Activated CD4-positive, alpha-beta memory T cell treated with anti-CD3 and anti-CD28 coated beads, Interleukin-2, amount 10 ng/mL, durations not matched to agents 7 days and 5 days (primary cell): Measurements from ENCODE around the gene MYMK. TPM values are rescaled to one million over a fixed set of nuclear protein-coding genes. Genes with fewer than 3 reads are reported as not detected.

Experiments
- CTCF ChIA-PET: fragments of 350-600 bp; sonication (Branson Sonifier 250); formaldehyde crosslinking; loops from one replicate; lab custom pipeline; 2021; ENCODE audit warnings: antibody characterized with exemption, inconsistent platforms; lab: Charles Lee
- POLR2A ChIA-PET: fragments of 350-600 bp; sonication (Branson Sonifier 250); formaldehyde crosslinking; loops from one replicate; lab custom pipeline; 2021; ENCODE audit warnings: antibody characterized with exemption; lab: Charles Lee
- DNase-seq: peaks from one replicate; pipeline ENCODE4 v3.0.0-alpha.2; 2020
- H3K27ac Mint-ChIP-seq: one replicate; pipeline ENCODE4 v1.8.0; 2021; ENCODE audit warnings: mild to moderate bottlenecking, mixed read lengths
- H3K27me3 Mint-ChIP-seq: one replicate; pipeline ENCODE4 v1.8.0; 2021; ENCODE audit warnings: mixed read lengths
- H3K36me3 Mint-ChIP-seq: one replicate; pipeline ENCODE4 v1.8.0; 2021; ENCODE audit warnings: low read depth, mixed read lengths
- H3K4me1 Mint-ChIP-seq: one replicate; pipeline ENCODE4 v1.8.0; 2021; ENCODE audit warnings: mixed read lengths
- H3K4me3 Mint-ChIP-seq: one replicate; pipeline ENCODE4 v1.8.0; 2021; ENCODE audit warnings: mild to moderate bottlenecking, mixed read lengths
- H3K9me3 Mint-ChIP-seq: one replicate; pipeline ENCODE4 v1.8.0; 2021; ENCODE audit warnings: mixed read lengths
- total RNA-seq, 2 experiments: library from RNA; stranded (reverse); gene quantifications; one replicate each; pipeline ENCODE4 v1.2.3, GENCODE V29; 2021

The MYMK gene
- total RNA-seq, 2 experiments from 2014 or later: not detected

DNA sequence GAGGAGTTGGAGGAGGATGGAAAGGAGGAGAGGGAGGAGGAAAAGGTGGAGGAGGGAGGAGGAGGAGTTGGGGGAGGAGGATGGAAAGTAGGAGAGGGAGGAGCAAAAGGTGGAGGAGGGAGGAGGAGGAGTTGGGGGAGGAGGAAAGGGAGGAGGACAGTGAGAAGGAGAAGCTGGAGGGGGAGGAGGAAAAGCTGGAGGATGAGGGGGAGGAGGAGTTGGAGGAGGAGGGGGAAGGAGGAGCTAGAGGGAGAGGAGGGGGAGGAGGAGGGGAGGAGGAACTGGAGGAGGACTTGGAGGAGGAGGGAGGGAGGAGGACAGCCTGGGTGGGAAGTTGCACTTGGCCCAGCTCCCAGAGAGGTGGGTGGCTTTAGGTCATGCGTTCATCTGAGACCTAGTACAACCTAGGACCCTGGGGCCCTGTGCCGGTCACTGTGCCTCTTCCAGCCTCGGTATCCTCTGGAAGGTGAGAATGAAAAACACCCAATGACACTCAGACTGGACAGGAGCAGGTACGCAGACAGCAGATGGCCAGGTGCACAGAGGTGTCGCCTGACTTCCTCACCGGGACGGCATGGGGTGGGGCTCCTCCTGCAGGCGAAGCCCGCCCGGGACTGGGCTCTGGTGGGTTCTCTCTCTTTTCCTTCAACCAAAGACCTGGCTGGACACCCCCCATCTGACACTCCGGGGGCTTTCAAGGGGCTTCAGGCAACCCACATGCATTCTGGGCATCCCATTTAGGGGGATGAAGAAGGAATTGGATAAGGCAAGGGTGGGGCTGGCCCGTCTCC is 33.7 kb downstream of the MYMK start:
- Mint-ChIP-seq H3K27ac (no peak overlapping the region), H3K4me1 (peaks cover 2% of the 10 kb centered on the region), H3K9me3 (no peaks in the 10 kb centered on the region), H3K27me3 (peaks cover 2% of the 10 kb centered on the region), H3K36me3 (no peaks in the 10 kb centered on the region), H3K4me3 (no peak overlapping the region)
- ChIA-PET CTCF (no interaction called here), POLR2A (interaction anchor here (0.7 kb wide), 1 partner anchor 31 kb away, joined by 3 read pairs; the partner anchor contains the start of gene CACFD1)
- no peak for DNase-seq

DNA sequence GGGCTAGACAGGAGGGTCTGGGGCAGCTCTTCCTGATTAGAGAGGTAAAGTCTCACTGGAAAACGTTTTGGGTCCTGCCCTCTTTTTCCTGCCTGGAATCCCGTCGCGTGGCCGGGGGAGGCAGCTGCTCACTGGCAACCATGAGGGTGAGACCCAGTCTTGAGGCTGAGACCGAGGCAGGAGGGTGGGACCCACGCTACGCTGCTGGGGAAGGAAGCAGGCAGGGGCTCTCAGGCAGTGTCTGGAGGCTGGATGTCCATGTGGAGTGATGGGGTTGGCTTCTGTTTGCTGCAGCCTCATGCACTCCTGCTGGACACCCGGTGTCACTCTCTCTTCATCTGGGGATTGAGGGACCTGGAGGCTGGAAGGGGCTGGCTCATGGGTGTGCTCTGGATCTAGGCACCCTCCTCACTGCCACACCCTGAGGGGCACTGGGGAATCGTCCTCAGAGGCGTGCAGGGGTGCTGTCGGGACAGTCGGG is 34.5 kb downstream of the MYMK start:
- Mint-ChIP-seq H3K27me3 (peaks cover 2% of the 10 kb centered on the region), H3K4me3 (no peak overlapping the region), H3K4me1 (peaks cover 3% of the 10 kb centered on the region), H3K27ac (no peak overlapping the region), H3K36me3 (no peaks in the 10 kb centered on the region), H3K9me3 (no peaks in the 10 kb centered on the region)
- POLR2A ChIA-PET: no interaction called here
- DNase-seq: no peak
- CTCF ChIA-PET: no interaction called here

DNA sequence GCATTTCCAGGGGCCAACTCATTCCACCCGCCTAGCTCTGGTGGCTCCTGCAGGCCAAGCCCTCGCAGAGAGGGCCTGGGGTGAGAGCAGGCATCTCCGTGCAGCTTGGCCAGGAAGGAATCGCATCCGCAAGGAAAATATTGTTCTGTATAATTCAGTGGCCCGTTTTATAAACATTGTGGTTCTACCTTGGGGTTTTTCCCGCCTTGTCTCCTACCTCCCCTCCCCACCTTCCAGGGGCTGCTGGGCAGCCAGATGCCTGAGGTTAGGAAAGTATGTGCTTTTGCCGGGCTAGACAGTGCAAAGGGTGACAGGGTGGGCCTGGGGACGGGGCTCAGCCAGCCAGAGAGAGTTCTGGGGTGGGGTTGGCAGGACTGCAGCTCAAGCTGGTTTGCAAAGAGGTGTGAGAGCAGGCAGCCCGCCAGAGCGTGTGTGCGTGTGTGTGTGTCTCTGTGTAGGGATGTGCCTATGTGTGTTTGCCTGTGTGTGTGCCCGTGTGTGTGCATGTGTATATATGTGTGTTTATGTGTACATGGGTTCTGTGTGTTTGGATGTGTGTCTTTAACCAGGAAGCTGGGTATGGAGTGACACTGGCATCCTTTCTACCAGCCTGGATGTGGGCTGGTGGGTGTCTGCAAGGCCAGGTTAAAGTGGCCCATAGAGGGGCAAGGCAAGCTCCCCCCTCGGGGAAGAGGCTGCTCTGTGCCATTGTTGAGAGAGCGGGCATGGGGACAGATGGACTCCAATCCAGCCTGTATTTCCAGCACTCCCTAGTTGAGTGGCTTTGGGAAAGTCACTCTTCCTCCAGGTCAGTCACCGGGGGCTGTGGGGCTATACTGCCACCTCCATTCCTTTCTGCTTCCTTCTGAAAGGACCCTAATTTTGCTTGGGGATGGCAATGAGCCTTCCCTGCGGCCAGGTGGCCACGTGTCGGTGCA is 35.2 kb downstream of the MYMK start:
- no peak for DNase-seq
- Mint-ChIP-seq H3K4me1 (peaks cover 3% of the 10 kb centered on the region), H3K36me3 (no peaks in the 10 kb centered on the region), H3K4me3 (no peak overlapping the region), H3K9me3 (no peaks in the 10 kb centered on the region), H3K27me3 (peaks cover 2% of the 10 kb centered on the region), H3K27ac (no peak overlapping the region)
- POLR2A ChIA-PET: no interaction called here
- CTCF ChIA-PET: no interaction called here

DNA sequence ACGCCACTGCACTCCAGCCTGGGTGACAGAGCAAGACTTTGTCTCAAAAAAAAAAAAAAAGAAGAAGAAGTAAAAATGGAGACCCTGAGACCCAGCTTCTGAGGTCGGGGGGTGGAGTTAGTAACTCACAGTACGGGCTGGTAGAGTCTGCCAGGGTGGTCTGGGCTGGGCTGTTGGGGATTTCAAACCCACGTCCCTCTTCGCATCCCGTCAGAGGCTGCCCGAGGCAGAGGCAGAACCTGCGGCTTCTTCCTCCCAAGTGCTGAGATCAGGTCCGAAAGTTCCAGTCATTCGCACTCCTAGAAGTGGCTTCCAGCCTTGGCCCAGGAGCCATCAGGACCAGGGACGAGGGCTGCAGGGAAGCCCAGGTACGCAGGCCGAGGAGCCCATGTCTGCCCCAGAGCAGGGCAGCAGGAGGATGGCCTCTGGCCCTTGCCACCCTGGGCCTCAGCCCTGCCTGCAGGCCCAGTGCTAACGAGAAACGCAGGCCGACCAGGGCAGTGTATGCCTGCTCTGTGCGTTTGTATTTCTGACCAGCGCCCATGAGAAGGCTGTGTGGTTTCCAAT is 36.0 kb downstream of the MYMK start:
- CTCF ChIA-PET: no interaction called here
- Mint-ChIP-seq H3K27me3 (peaks cover 2% of the 10 kb centered on the region), H3K4me1 (peaks cover 3% of the 10 kb centered on the region), H3K36me3 (no peaks in the 10 kb centered on the region), H3K9me3 (no peaks in the 10 kb centered on the region), H3K4me3 (no peak overlapping the region), H3K27ac (no peak overlapping the region)
- DNase-seq: no peak
- POLR2A ChIA-PET: no interaction called here

DNA sequence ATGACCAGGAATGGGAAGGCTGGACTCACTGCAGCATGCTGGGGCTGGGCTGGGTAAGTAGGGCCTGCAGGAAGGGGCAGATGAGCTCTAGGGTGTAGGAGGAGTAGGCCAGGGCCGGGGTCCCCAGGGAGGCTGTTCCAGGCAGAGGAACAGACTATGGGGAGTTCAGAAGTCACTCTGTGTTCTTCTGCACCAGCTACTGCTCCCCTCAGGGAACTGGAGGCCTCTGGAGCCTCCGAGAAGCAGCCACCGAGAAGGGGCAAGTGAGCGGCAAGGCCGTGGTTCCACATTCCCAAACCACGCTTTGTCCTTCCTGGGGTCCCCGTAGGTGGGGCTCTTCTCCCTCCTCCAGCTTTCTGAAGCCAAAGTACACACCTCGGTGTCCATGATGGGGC is 37.4 kb downstream of the MYMK start:
- no peaks in the 10 kb centered on the region for H3K9me3 Mint-ChIP-seq
- no peak overlapping the region for H3K4me3 Mint-ChIP-seq
- peaks cover 9% of the 10 kb centered on the region for H3K27me3 Mint-ChIP-seq
- H3K4me1 Mint-ChIP-seq: peaks cover 3% of the 10 kb centered on the region
- ChIA-PET CTCF (interaction anchor here (0.6 to 1.5 kb wide), 7 partner anchors 8 to 306 kb away, joined by 3 to 11 read pairs (median 4); no protein-coding TSS in a partner anchor), POLR2A (no interaction called here)
- H3K36me3 Mint-ChIP-seq: no peaks in the 10 kb centered on the region
- DNase-seq: no peak
- H3K27ac Mint-ChIP-seq: no peak overlapping the region

DNA sequence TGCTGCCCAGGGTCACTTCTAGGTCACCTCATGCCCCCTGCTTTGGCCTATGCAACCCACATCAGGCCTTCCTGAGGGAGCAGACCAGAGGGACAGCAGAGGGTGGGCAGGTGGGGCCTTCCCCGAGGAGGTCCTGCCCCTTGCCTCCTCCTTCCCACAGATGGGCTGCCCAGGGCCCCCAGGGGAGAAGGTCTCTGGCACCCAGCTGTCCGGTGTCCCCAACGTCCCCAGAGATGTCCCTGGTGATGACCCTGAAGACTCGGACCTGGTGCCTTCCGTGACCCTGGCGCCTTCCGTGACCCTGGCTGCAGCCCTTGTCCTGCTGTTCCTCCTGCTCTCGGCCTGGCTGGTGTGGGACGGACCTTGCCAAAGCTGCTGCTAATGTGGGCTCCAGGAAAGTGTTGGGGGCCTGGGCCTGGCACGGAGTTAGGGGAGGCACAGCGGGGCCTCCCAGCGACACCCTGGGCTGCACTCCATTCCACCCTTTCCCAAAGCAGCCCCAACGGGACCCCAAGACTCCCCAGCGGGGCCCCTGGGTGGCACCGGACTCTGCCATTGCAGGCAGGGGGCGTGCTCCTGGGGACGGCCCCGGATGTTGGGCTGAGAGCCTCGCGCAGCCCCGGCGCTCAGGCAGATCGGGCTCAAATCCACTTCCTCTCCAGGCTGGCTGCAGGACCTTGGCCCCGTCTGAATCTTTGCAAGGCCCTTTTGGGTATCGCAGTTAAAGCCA is 39.1 kb downstream of the MYMK start:
- Mint-ChIP-seq H3K4me1 (peaks cover 3% of the 10 kb centered on the region), H3K9me3 (no peaks in the 10 kb centered on the region), H3K36me3 (no peaks in the 10 kb centered on the region), H3K27me3 (peaks cover 14% of the 10 kb centered on the region), H3K4me3 (no peak overlapping the region), H3K27ac (no peak overlapping the region)
- ChIA-PET CTCF (interaction anchor here (1.0 to 1.5 kb wide), 5 partner anchors 10 to 300 kb away, joined by 3 to 5 read pairs (median 5); no protein-coding TSS in a partner anchor), POLR2A (interaction anchor here (1.0 to 1.1 kb wide), 2 partner anchors 26 to 68 kb away, joined by 3 read pairs; partner anchors contain the start of genes CACFD1 and REXO4)
- DNase-seq: no peak

DNA sequence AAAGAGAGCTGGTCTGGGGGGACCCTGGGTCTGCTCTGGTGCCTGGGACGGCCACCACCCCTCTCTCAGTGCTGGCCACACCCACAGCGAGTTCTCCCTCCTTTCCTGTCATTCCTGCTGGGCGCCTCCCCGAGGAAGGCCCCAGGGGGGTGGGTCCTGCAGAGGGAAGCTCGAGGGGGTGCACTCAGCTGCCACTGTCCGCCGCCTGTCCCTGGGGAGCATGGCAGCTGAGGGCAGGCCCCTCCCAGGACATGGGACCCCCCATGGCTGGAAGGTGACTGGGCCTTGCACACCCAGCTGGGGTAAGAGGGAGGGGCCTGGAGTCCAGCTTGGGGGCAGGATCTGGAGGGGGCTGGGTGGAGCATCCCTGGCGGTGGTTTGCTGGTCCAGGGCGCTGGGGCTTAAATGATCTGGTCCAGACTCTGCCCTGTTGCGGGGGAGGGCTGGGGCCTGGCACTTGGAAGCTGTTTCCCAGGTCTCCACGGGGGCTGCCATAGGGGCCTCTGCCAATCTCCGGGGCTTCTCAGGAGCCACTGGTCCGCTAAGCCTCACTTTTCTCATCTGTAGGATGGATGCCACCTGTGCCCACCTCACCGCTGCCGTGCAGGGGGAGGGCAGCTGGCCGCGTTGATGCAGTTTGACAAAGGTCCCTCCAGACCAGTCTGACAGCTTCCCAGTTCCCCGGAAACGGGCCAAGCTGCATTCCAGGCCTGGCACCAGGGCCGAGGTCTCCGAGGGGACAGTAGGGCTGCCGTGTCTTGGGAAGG is 39.9 kb downstream of the MYMK start:
- Mint-ChIP-seq H3K36me3 (no peaks in the 10 kb centered on the region), H3K9me3 (no peaks in the 10 kb centered on the region), H3K27ac (no peak overlapping the region), H3K27me3 (peaks cover 14% of the 10 kb centered on the region), H3K4me3 (no peak overlapping the region), H3K4me1 (peaks cover 5% of the 10 kb centered on the region)
- no peak for DNase-seq
- ChIA-PET CTCF (interaction anchor here (1.3 to 1.4 kb wide), 2 partner anchors 79 to 299 kb away, joined by 4 to 5 read pairs; no protein-coding TSS in a partner anchor), POLR2A (interaction anchor here (1.0 kb wide), 1 partner anchor 25 kb away, joined by 3 read pairs; the partner anchor contains the start of gene CACFD1)

DNA sequence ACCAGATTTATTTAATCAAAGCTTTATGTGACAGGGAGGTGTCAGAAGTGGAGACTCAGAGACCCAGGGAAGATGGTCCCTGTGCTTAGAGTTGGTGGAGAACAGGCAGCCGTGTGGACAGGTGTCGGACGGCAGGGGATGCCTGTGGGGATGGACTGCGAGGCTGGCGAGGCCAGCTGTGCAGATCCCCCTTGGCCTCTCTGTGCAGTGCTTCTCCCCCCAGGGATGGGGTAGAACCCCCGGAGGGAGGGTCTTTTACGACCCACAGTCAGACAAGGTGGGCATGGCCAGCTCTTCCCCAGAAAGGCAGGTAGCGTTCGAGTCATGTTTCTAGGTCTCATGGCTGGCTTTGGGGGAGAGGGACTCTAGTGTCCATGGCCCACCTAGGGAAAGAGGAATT is 41.1 kb downstream of the MYMK start:
- ChIA-PET CTCF (no interaction called here), POLR2A (no interaction called here)
- H3K27me3 Mint-ChIP-seq: peaks cover 12% of the 10 kb centered on the region
- peaks cover 12% of the 10 kb centered on the region for H3K4me1 Mint-ChIP-seq
- no peaks in the 10 kb centered on the region for H3K36me3 Mint-ChIP-seq
- DNase-seq: no peak
- H3K9me3 Mint-ChIP-seq: no peaks in the 10 kb centered on the region
- no peak overlapping the region for H3K4me3 Mint-ChIP-seq
- no peak overlapping the region for H3K27ac Mint-ChIP-seq

DNA sequence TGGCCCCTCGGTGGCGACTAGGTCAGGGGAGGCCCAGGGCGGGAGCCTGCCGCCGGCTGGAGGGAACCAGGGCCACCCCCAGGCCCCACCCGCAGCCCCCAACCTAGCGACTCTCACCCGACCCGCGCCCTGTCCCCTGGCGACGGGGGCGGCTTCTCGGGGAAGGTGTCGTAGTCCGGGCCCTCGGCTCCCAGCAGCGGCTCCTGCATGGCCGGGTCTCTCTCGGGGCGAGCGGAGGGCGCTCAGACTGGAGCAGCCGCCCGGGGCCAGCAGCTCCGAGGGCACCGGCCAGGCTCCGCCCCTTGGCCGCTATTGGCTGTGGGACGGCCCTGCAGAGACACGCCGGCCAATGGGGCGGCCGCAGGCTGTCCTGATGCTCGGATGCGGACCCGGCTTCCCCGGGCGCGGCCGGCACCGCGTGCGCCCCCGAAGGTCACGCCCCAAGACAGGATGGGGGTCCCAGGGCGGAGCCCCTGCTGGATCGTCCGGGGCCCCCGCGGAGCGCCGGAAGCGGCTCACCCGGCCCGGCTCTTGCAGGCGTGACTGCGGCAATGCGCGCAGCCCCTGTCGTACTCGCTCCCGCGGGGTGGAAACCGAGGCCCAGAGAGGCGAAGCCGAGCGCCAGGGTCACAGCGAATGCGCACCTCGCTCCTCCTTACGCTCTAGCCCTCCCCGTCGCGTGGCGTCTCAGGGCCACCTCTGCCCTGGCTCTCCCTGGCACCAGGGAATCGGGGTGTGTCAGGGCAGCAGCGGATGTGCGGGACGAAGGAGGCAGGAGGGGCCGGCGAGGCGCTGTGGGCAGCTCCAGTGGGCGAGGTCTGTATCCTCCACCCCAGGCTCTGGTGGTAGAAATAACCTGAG is 45.7 kb downstream of the MYMK start, which contains the start of gene SLC2A6:
TSS of gene SLC2A6 (minus strand) at position 249 of the 861 bp plus-strand sequence. CDS start at position 209, 40 bp downstream.
- peak within 1 kb of the TSS; percentile 55 for H3K4me3 Mint-ChIP-seq
- POLR2A ChIA-PET: interaction anchor here (0.6 to 3.0 kb wide), 5 partner anchors 15 to 131 kb away, joined by 3 to 6 read pairs (median 5); partner anchors contain the start of genes CACFD1, MED22 and RPL7A
- CTCF ChIA-PET: interaction anchor here (0.5 to 1.7 kb wide), 4 partner anchors 21 to 335 kb away, joined by 3 to 4 read pairs (median 3); no protein-coding TSS in a partner anchor
- peak; percentile 83 for DNase-seq
- H3K27me3 Mint-ChIP-seq: peaks cover 12% of the 10 kb centered on the region
- H3K36me3 Mint-ChIP-seq: no peaks in the 10 kb centered on the region
- H3K4me1 Mint-ChIP-seq: peaks cover 13% of the 10 kb centered on the region
- H3K9me3 Mint-ChIP-seq: no peaks in the 10 kb centered on the region
- no peak within 1 kb of the TSS for H3K27ac Mint-ChIP-seq

DNA sequence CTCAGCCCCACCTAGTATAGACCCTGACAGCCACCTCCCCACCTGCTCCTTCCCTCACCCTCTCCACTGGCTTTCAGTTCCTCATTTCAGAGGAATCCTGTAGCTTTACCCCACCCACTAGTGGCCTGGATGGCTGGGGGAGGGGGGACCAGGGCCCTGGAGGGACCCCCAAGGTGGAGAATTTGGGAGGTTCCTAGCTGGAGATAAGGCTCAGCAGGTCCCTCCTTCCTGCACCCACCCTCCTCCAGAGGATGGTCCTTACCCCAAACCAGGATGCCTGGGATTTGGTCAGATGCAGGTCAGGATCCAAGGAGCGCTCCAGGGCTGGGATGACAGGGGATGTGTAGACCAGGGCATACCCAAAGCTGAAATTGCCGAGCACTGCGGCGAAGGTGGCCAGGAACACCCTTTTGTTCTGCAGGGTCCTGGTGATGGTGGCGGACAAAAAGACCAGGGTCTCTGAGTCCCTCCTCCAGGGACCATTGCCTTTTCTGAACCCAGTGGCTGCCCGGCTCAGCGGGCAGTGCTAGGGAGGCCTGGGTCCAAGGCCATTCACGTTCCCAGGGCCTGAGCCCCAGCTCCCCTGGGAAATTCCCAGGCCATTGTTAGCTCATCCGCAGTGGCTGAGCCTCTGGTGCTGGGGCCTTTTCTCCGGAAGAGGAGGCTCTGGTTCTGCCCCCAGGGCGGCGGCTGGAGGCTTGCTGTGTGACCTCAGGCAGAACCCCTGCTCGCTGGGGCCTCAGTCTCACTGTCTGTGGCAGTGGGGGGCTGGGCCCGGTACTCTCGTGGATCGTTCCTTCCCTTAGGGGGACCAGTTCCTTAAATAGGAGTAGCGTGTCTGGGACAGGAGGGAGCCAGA is 46.5 kb downstream of the MYMK start:
- no peak for DNase-seq
- peaks cover 9% of the 10 kb centered on the region for H3K27me3 Mint-ChIP-seq

More for the DNA sequence above, 46.5 kb downstream of the MYMK start:
- Mint-ChIP-seq H3K4me1 (peaks cover 13% of the 10 kb centered on the region), H3K9me3 (no peaks in the 10 kb centered on the region), H3K36me3 (no peaks in the 10 kb centered on the region), H3K4me3 (peak overlapping the region; percentile 37), H3K27ac (no peak overlapping the region)
- ChIA-PET POLR2A (interaction anchor here (0.6 to 3.0 kb wide), 5 partner anchors 16 to 130 kb away, joined by 3 to 6 read pairs (median 5); partner anchors contain the start of genes CACFD1, MED22 and RPL7A), CTCF (interaction anchor here (1.7 kb wide), 1 partner anchor 334 kb away, joined by 4 read pairs; no protein-coding TSS in a partner anchor)
